Endodermal cell (in vitro differentiated cells): Measurements from ENCODE around the gene SLC7A9. TPM values are rescaled to one million over a fixed set of nuclear protein-coding genes. Genes with fewer than 3 reads are reported as not detected.
"Not testable (repeated sequence)": the region's sequence is repeated elsewhere in the genome, so short reads cannot be mapped to it uniquely, and the experiment has no call there.

Experiments
- DNase-seq: peaks from one replicate; pipeline ENCODE4 v3.0.0-alpha.2; 2017
- H3K27ac ChIP-seq: 2 replicates; pipeline ENCODE4 v1.5.1; 2013; ENCODE audit warnings: mild to moderate bottlenecking, low read depth, low read length, moderate library complexity
- H3K27me3 ChIP-seq: 2 replicates; pipeline ENCODE4 v1.6.1; 2013; ENCODE audit warnings: mild to moderate bottlenecking, low read length, moderate library complexity; ENCODE audit not compliant: insufficient read depth, control insufficient read depth, poor library complexity, severe bottlenecking
- H3K36me3 ChIP-seq: 2 replicates; pipeline ENCODE4 v1.7.0; 2013; ENCODE audit warnings: mild to moderate bottlenecking, low read length, moderate library complexity; ENCODE audit not compliant: control insufficient read depth, insufficient read depth
- H3K4me1 ChIP-seq: one replicate; pipeline ENCODE4 v1.7.0; 2013; ENCODE audit warnings: low read length; ENCODE audit not compliant: control insufficient read depth, insufficient read depth
- H3K4me3 ChIP-seq: 2 replicates; pipeline ENCODE4 v1.5.1; 2013; ENCODE audit warnings: mild to moderate bottlenecking, low read length, moderate library complexity
- H3K9ac ChIP-seq: 2 replicates; pipeline ENCODE4 v1.6.1; 2013; ENCODE audit warnings: mild to moderate bottlenecking, low read length, moderate library complexity; ENCODE audit not compliant: poor library complexity, severe bottlenecking; ENCODE audit errors: extremely low read depth
- H3K9me3 ChIP-seq: 2 replicates; pipeline ENCODE4 v1.6.1; 2013; ENCODE audit warnings: mild to moderate bottlenecking, low read length, moderate library complexity; ENCODE audit not compliant: control insufficient read depth
- H3K27ac Mint-ChIP-seq: 2 replicates; pipeline ENCODE4 v1.8.0; 2020; ENCODE audit warnings: mixed read lengths
- H3K27me3 Mint-ChIP-seq: 2 replicates; pipeline ENCODE4 v1.8.0; 2021; ENCODE audit warnings: mild to moderate bottlenecking, mixed read lengths; ENCODE audit not compliant: insufficient read depth
- H3K36me3 Mint-ChIP-seq: 2 replicates; pipeline ENCODE4 v1.8.0; 2020; ENCODE audit warnings: low read depth, mixed read lengths
- H3K4me1 Mint-ChIP-seq: 2 replicates; pipeline ENCODE4 v1.8.0; 2020; ENCODE audit warnings: mixed read lengths
- H3K4me3 Mint-ChIP-seq: 2 replicates; pipeline ENCODE4 v1.8.0; 2020; ENCODE audit warnings: mild to moderate bottlenecking, moderate library complexity, mixed read lengths
- H3K9me3 Mint-ChIP-seq: 2 replicates; pipeline ENCODE4 v1.8.0; 2020; ENCODE audit warnings: mild to moderate bottlenecking, mixed read lengths
- WGBS, 2 experiments: methylation state at CpG; one replicate each; pipeline versions ENCODE4 v1.1.5 to v1.1.7; 2013; ENCODE audit warnings: missing lambda C conversion rate in 2 of 2, mixed read lengths in 1 of 2; ENCODE audit not compliant: insufficient coverage in 1 of 2, insufficient read length in 1 of 2; 5-methylcytosine and 5-hydroxymethylcytosine counted together
- total RNA-seq, 2 donors: library from RNA; stranded (reverse); fragmentation: NEBNext Ultra II Directional in 1 of 2; extraction: Animal tissue kit (Norgen Biotek cat#: 25700) in 1 of 2; gene quantifications; 2 replicates in 1 of 2; 3 replicates in 1 of 2; pipeline ENCODE4 v1.2.1, GENCODE V29; 2021
- TF ChIP-seq, protein P1 (sequence below): fragments of 200-600 bp; sonication (generic); conservative IDR thresholded peaks from 2 replicates; pipeline ENCODE4 v1.5.0; 2021; ENCODE audit warnings: antibody characterized with exemption, mild to moderate bottlenecking

Gene SLC7A9
- total RNA-seq, 2 donors from 2014 or later, result 0.18 TPM; not detected in 1

DNA sequence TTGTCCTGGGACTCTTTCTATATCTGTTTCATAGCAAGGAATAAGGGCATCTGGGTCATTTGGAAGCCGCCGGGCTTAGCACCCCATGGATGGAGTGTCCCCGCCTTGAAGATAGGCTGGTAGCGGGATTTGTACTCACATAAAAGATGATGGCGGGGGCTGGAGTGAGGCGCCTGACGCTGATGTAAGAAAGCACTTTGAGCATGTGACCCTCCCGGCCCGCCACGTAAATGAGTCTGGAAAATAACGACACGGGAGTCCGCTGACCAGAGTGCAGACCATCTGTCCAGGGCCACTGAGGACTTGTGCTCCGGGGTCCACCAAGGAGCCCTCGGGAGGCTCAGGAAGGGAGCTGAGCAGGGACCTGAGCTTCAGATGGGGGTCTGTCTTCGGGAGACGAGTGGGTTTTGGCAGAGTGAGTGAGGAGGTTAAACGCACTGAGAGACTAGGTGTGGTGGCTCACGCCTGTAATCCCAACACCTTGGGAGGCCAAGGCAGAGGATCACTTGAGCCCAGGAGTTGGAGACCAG, 25.8 kb downstream of the SLC7A9 start:
- Histone ChIP-seq H3K4me1 (no peaks in the 10 kb centered on the region), H3K27ac (no peak overlapping the region), H3K27me3 (no peaks in the 10 kb centered on the region), H3K9me3 (peaks cover 6% of the 10 kb centered on the region), H3K4me3 (no peak overlapping the region), H3K36me3 (no peaks in the 10 kb centered on the region), H3K9ac (no peak overlapping the region)
- no peak overlapping the region for H3K4me3 Mint-ChIP-seq
- DNase-seq, result no peak
- H3K27me3 Mint-ChIP-seq, result no peaks in the 10 kb centered on the region
- H3K4me1 Mint-ChIP-seq, result no peaks in the 10 kb centered on the region
- no peak overlapping the region for H3K27ac Mint-ChIP-seq
- H3K9me3 Mint-ChIP-seq, result peaks cover 45% of the 10 kb centered on the region
- peaks cover 2% of the 10 kb centered on the region for H3K36me3 Mint-ChIP-seq
- 93% methylated on average over 19 of the region's 19 CpGs for WGBS, 2 experiments
- TF ChIP-seq, protein P1, sequence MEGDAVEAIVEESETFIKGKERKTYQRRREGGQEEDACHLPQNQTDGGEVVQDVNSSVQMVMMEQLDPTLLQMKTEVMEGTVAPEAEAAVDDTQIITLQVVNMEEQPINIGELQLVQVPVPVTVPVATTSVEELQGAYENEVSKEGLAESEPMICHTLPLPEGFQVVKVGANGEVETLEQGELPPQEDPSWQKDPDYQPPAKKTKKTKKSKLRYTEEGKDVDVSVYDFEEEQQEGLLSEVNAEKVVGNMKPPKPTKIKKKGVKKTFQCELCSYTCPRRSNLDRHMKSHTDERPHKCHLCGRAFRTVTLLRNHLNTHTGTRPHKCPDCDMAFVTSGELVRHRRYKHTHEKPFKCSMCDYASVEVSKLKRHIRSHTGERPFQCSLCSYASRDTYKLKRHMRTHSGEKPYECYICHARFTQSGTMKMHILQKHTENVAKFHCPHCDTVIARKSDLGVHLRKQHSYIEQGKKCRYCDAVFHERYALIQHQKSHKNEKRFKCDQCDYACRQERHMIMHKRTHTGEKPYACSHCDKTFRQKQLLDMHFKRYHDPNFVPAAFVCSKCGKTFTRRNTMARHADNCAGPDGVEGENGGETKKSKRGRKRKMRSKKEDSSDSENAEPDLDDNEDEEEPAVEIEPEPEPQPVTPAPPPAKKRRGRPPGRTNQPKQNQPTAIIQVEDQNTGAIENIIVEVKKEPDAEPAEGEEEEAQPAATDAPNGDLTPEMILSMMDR, result no peak

DNA sequence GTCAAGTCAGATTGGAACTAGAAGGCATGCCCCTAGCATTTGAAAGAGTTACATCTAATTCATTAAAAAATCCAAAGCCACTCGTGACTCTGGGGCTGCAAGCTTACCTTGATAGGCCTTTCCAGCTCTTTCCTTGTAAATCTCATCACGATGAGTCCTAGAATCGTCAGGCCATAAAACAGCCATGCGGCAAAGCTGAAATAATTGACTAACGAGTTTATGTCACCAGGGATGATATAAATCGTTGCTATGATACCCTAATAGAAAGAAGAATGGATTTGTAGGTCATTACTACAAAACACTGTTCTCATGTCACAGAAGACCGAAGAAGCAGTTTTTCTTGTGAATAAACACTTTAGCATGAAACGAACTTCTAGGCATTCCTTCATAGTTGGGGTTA, 27.5 kb downstream of the SLC7A9 start:
- TF ChIP-seq, protein P1, result no peak
- H3K27me3 ChIP-seq, result no peaks in the 10 kb centered on the region
- H3K4me1 Mint-ChIP-seq, result no peaks in the 10 kb centered on the region
- H3K36me3 ChIP-seq, result no peaks in the 10 kb centered on the region
- H3K27me3 Mint-ChIP-seq, result no peaks in the 10 kb centered on the region
- H3K9me3 ChIP-seq, result peaks cover 6% of the 10 kb centered on the region
- H3K27ac ChIP-seq, result no peak overlapping the region
- peaks cover 40% of the 10 kb centered on the region for H3K9me3 Mint-ChIP-seq
- no peak for DNase-seq
- no peak overlapping the region for H3K27ac Mint-ChIP-seq
- 92 to 94% methylated on average over 7 to 8 of the region's 8 CpGs for WGBS, 2 experiments
- no peak overlapping the region for H3K9ac ChIP-seq
- H3K4me3 Mint-ChIP-seq, result no peak overlapping the region
- H3K4me1 ChIP-seq, result no peaks in the 10 kb centered on the region
- peaks cover 2% of the 10 kb centered on the region for H3K36me3 Mint-ChIP-seq
- no peak overlapping the region for H3K4me3 ChIP-seq

DNA sequence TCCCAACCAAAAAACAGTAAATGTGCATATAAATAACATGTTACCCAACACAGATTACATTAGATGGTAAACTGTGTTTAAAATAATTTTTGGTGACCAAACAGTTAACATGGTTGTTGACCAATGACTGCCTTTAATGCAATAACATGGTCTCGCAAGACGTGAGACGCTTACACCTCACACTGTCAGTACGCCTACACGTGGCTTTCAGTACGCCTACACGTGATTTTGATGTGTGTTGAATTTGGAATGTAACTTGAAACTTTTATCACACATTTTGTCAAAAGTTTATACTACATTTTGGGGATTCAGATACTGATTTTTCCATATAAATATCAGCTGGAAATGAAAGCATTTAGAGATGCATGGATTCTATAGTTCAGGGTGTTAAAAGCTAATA, 32.0 kb downstream of the SLC7A9 start:
- TF ChIP-seq, protein P1, result no peak
- 95 to 100% methylated on average over 1 to 7 of the region's 7 CpGs for WGBS, 2 experiments
- no peak for DNase-seq
- no peaks in the 10 kb centered on the region for H3K36me3 ChIP-seq
- H3K27me3 ChIP-seq, result no peaks in the 10 kb centered on the region
- H3K4me1 ChIP-seq, result no peaks in the 10 kb centered on the region
- Mint-ChIP-seq H3K27ac (no peak overlapping the region), H3K4me1 (no peaks in the 10 kb centered on the region), H3K36me3 (no peaks in the 10 kb centered on the region), H3K27me3 (no peaks in the 10 kb centered on the region), H3K9me3 (peaks cover 11% of the 10 kb centered on the region), H3K4me3 (no peak overlapping the region)
- H3K9ac ChIP-seq, result no peak overlapping the region
- H3K27ac ChIP-seq, result no peak overlapping the region
- no peaks in the 10 kb centered on the region for H3K9me3 ChIP-seq
- H3K4me3 ChIP-seq, result no peak overlapping the region

DNA sequence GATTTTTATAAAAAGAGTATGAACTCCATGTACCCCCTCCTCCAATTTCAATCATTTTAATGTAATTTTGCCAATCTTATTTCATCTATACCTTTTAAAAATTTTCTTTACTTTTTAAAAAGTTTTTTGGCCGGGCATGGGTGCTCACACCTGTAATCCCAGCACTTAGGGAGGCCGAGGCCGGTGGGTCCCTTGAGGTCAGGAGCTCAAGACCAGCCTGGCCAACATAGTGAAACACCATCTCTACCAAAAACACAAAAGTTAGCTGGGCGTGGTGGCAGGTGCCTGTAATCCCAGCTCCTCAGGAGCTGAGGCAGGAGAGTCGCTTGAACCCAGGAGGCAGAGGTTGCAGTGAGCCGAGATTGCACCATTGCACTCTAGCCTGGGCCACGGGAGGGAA, 36.2 kb downstream of the SLC7A9 start:
- not testable (repeated sequence) for H3K27me3 ChIP-seq, H3K27ac Mint-ChIP-seq, H3K36me3 ChIP-seq, H3K4me3 ChIP-seq, DNase-seq, H3K4me1 ChIP-seq, H3K4me1 Mint-ChIP-seq, H3K4me3 Mint-ChIP-seq, H3K36me3 Mint-ChIP-seq, H3K27me3 Mint-ChIP-seq, H3K9ac ChIP-seq, H3K9me3 Mint-ChIP-seq, H3K27ac ChIP-seq
- H3K9me3 ChIP-seq, result peaks cover 13% of the 10 kb centered on the region
- WGBS, 2 experiments, result 95% methylated on average over 7 of the region's 7 CpGs; no CpG with 5 or more reads in 1 of the 2 experiments

DNA sequence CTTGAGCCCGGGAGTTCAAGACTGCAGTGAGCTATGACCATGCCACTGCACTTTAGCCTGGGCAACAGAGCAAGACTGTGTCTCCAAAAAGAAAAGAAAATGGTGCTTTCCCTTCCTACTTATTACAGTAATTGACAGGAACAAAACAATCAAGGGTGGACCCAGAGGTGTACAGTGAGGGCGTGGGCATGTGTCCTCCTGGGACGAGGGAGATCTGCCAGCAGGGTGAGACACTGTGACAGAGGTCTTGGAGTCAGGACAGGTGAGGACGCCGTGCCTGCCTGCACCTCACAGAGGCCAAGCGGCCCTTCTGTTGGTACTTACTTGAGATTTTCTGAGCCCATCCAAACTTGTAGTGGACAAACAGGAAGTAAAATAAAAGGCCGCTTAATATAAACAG, 36.7 kb downstream of the SLC7A9 start:
- H3K9me3 Mint-ChIP-seq, H3K27ac Mint-ChIP-seq, H3K36me3 ChIP-seq, H3K4me3 ChIP-seq, H3K27me3 Mint-ChIP-seq, DNase-seq, H3K36me3 Mint-ChIP-seq, H3K9ac ChIP-seq, H3K4me1 ChIP-seq, H3K27ac ChIP-seq, H3K4me3 Mint-ChIP-seq, H3K27me3 ChIP-seq: not testable (repeated sequence)
- 90 to 100% methylated on average over 3 to 7 of the region's 7 CpGs for WGBS, 2 experiments
- peaks cover 13% of the 10 kb centered on the region for H3K9me3 ChIP-seq
- H3K4me1 Mint-ChIP-seq, result peaks cover 11% of the 10 kb centered on the region
